WTC11 (cell line): ENCODE results near the gene CCDC92.

ENCODE experiments used
- CBFB ChIP-seq: sonication (generic); formaldehyde crosslinking; IDR thresholded peaks from 2 replicates; pipeline ENCODE4 v1.8.1; 2022; ENCODE audit warnings: mild to moderate bottlenecking, low read depth, missing genetic modification reagents
- ETV6 ChIP-seq: sonication (generic); formaldehyde crosslinking; IDR thresholded peaks from 2 replicates; pipeline ENCODE4 v1.8.1; 2022; ENCODE audit warnings: mild to moderate bottlenecking, missing genetic modification reagents
- FOXK1 ChIP-seq: sonication (generic); formaldehyde crosslinking; IDR thresholded peaks from 2 replicates; pipeline ENCODE4 v1.8.0; 2022; ENCODE audit warnings: mild to moderate bottlenecking, moderate library complexity, missing genetic modification reagents
- IRF2 ChIP-seq: sonication (generic); formaldehyde crosslinking; IDR thresholded peaks from 2 replicates; pipeline ENCODE4 v1.8.0; 2022; ENCODE audit warnings: low read depth, missing genetic modification reagents, borderline replicate concordance
- NFYB ChIP-seq: sonication (generic); formaldehyde crosslinking; conservative IDR thresholded peaks from 2 replicates; pipeline ENCODE4 v1.8.0; 2022; ENCODE audit warnings: low read depth, missing genetic modification reagents
- TF ChIP-seq, protein P1 (sequence below): sonication (generic); formaldehyde crosslinking; IDR thresholded peaks from 2 replicates; pipeline ENCODE4 v1.8.1; 2022; ENCODE audit warnings: mild to moderate bottlenecking, missing genetic modification reagents, moderate library complexity, borderline replicate concordance
- TF ChIP-seq, protein P2 (sequence below): sonication (generic); formaldehyde crosslinking; IDR thresholded peaks from 2 replicates; pipeline ENCODE4 v1.8.1; 2023; ENCODE audit warnings: mild to moderate bottlenecking, missing genetic modification reagents, moderate library complexity
- TF ChIP-seq, protein P3 (sequence below): fragments of 200-600 bp; IDR thresholded peaks from 2 replicates; pipeline ENCODE4 v1.8.0; 2022; ENCODE audit warnings: antibody characterized with exemption
- TF ChIP-seq, protein P4 (sequence below): sonication (generic); formaldehyde crosslinking; IDR thresholded peaks from 2 replicates; pipeline ENCODE4 v1.8.1; 2022; ENCODE audit warnings: low read depth, missing genetic modification reagents, borderline replicate concordance
- TF ChIP-seq, protein P5 (sequence below): sonication (generic); formaldehyde crosslinking; IDR thresholded peaks from 2 replicates; pipeline ENCODE4 v1.8.1; 2023; ENCODE audit warnings: mild to moderate bottlenecking, missing genetic modification reagents, moderate library complexity

DNA sequence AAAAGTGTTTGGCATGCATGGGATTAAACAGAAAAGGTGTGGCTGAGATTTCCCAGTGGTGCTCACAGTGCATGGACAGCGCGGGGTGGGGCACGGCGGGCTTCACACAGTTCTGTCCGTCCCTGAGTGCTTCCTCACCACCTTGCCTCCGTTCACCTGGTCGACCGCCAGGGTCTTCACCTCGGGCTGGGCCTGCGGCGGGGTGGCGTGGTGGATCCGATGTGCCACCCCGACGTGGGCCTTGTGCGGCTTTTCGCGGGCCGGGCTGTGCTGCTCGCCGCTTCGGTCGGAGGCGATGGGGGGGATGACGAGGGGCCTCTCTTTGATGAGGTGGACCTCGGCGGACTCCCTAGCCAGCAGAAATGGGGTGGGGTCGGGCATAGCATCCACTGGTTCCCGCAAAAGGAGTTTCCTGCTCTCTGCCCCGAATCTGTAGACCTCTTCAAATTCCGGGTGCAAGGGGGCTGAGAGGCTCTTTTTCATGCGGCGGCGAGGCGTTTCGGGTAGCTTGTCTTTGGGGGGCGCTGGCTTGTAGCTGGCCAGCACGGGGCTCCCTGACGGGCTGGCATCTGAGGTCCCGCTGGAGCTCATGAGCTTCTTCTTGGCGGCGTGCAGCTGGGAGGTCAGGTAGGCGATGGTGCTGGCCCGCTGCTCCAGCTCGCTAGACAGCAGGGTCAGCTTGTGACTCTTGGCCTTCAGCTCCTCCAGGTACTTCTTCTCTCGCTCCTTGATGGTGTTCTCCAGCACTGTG, 35.5 kb downstream of the CCDC92 start:
- TF ChIP-seq, protein P1, sequence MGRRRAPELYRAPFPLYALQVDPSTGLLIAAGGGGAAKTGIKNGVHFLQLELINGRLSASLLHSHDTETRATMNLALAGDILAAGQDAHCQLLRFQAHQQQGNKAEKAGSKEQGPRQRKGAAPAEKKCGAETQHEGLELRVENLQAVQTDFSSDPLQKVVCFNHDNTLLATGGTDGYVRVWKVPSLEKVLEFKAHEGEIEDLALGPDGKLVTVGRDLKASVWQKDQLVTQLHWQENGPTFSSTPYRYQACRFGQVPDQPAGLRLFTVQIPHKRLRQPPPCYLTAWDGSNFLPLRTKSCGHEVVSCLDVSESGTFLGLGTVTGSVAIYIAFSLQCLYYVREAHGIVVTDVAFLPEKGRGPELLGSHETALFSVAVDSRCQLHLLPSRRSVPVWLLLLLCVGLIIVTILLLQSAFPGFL (CRISPR knock-in tag) = no peak
- no peak for TF ChIP-seq NFYB (CRISPR knock-in tag)
- TF ChIP-seq FOXK1 (CRISPR knock-in tag) = no peak
- TF ChIP-seq ETV6 (CRISPR knock-in tag) = no peak
- TF ChIP-seq IRF2 (CRISPR knock-in tag) = no peak
- TF ChIP-seq, protein P2, sequence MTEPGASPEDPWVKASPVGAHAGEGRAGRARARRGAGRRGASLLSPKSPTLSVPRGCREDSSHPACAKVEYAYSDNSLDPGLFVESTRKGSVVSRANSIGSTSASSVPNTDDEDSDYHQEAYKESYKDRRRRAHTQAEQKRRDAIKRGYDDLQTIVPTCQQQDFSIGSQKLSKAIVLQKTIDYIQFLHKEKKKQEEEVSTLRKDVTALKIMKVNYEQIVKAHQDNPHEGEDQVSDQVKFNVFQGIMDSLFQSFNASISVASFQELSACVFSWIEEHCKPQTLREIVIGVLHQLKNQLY (CRISPR knock-in tag) = no peak
- TF ChIP-seq CBFB (CRISPR knock-in tag) = no peak
- TF ChIP-seq, protein P3, sequence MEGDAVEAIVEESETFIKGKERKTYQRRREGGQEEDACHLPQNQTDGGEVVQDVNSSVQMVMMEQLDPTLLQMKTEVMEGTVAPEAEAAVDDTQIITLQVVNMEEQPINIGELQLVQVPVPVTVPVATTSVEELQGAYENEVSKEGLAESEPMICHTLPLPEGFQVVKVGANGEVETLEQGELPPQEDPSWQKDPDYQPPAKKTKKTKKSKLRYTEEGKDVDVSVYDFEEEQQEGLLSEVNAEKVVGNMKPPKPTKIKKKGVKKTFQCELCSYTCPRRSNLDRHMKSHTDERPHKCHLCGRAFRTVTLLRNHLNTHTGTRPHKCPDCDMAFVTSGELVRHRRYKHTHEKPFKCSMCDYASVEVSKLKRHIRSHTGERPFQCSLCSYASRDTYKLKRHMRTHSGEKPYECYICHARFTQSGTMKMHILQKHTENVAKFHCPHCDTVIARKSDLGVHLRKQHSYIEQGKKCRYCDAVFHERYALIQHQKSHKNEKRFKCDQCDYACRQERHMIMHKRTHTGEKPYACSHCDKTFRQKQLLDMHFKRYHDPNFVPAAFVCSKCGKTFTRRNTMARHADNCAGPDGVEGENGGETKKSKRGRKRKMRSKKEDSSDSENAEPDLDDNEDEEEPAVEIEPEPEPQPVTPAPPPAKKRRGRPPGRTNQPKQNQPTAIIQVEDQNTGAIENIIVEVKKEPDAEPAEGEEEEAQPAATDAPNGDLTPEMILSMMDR = no peak
- TF ChIP-seq, protein P4, sequence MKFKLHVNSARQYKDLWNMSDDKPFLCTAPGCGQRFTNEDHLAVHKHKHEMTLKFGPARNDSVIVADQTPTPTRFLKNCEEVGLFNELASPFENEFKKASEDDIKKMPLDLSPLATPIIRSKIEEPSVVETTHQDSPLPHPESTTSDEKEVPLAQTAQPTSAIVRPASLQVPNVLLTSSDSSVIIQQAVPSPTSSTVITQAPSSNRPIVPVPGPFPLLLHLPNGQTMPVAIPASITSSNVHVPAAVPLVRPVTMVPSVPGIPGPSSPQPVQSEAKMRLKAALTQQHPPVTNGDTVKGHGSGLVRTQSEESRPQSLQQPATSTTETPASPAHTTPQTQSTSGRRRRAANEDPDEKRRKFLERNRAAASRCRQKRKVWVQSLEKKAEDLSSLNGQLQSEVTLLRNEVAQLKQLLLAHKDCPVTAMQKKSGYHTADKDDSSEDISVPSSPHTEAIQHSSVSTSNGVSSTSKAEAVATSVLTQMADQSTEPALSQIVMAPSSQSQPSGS (CRISPR knock-in tag) = no peak
- TF ChIP-seq, protein P5, sequence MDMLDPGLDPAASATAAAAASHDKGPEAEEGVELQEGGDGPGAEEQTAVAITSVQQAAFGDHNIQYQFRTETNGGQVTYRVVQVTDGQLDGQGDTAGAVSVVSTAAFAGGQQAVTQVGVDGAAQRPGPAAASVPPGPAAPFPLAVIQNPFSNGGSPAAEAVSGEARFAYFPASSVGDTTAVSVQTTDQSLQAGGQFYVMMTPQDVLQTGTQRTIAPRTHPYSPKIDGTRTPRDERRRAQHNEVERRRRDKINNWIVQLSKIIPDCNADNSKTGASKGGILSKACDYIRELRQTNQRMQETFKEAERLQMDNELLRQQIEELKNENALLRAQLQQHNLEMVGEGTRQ (CRISPR knock-in tag) = no peak
